Fibroblast of the aortic adventitia (primary cell): Measurements from ENCODE around the gene IFNAR2. TPM values are rescaled to one million over a fixed set of nuclear protein-coding genes. Genes with fewer than 3 reads are reported as not detected.

Experiments
- DNase-seq: peaks from one replicate; pipeline ENCODE4 v3.0.0-alpha.2; 2010; ENCODE audit warnings: low read depth
- H3K4me3 ChIP-seq: 2 replicates; pipeline ENCODE4 v1.5.1; 2011; ENCODE audit warnings: low read depth, mild to moderate bottlenecking, control low read depth, low read length, moderate library complexity
- total RNA-seq: library from RNA; depleted of rRNA; stranded (reverse); fragments of >200 nt; gene quantifications from 2 replicates; pipeline ENCODE4 v1.2.3, GENCODE V29; 2012; ENCODE audit warnings: low replicate concordance
- TF ChIP-seq, protein P1 (sequence below): IDR thresholded peaks from 2 replicates; pipeline ENCODE4 v1.5.1; 2011; ENCODE audit warnings: mild to moderate bottlenecking, low read length, control low read depth, inconsistent platforms; ENCODE audit not compliant: insufficient read depth

The IFNAR2 gene
- total RNA-seq, 1 donor, result 6.0 TPM

DNA sequence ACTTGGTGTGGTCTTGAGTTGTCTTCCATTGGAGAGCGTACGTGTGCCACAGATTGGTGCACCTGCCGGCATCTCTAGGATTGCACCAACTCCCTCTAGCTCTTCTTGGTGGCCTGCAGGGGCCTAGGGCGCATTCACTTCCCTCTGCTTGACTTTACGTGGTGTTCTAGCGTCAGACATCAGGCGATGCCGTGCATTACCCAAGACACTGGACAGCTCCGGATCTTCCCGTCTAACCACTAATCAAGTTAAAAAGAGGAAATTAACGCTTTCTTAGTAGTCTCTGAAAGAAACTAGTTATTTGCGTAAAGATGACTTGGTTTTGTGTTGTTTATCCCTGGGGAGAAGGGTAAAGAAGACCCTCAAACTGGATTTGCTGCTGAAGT is 35.9 kb downstream of the IFNAR2 start:
- DNase-seq, result no peak
- TF ChIP-seq, protein P1, sequence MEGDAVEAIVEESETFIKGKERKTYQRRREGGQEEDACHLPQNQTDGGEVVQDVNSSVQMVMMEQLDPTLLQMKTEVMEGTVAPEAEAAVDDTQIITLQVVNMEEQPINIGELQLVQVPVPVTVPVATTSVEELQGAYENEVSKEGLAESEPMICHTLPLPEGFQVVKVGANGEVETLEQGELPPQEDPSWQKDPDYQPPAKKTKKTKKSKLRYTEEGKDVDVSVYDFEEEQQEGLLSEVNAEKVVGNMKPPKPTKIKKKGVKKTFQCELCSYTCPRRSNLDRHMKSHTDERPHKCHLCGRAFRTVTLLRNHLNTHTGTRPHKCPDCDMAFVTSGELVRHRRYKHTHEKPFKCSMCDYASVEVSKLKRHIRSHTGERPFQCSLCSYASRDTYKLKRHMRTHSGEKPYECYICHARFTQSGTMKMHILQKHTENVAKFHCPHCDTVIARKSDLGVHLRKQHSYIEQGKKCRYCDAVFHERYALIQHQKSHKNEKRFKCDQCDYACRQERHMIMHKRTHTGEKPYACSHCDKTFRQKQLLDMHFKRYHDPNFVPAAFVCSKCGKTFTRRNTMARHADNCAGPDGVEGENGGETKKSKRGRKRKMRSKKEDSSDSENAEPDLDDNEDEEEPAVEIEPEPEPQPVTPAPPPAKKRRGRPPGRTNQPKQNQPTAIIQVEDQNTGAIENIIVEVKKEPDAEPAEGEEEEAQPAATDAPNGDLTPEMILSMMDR, result no peak
- H3K4me3 ChIP-seq, result peak overlapping the region; percentile 84

DNA sequence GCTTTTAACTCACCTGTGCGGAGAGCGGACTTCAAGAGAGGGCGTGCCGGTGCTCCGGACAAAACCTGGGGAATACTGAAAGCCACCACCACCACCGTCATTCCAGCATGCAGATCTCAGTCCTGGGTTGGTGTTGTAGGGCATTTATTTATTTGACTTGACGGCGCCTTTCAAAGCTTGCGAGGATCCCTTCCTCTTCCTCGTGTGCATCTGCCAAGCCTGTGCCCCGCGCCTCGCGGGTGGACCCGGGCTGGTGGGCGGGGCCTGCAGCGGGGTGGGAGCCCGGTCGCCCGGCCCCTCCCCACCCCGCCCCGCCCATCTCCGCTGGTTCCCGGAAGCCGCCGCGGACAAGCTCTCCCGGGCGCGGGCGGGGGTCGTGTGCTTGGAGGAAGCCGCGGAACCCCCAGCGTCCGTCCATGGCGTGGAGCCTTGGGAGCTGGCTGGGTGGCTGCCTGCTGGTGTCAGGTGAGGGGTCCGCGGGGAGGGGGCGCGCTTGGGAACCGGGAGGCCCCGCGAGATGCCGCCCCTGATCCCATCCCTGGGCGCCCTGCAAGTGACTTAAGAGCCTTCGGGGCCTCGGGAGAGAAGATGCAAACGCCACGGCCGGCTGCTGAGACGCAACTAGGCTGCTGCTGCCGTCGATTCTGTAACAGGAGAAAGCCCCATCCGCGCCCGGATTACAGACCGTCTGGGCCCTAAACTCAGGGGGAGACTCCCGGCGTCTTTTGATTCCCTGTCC is 36.5 kb downstream of the IFNAR2 start, which contains the start of gene IL10RB:
TSS of gene IL10RB (plus strand) at position 318 of the 739 bp plus-strand sequence. CDS start at position 417, 99 bp downstream.
- peak; percentile 45 for DNase-seq
- TF ChIP-seq, protein P1, result no peak
- peak within 1 kb of the TSS; percentile 84 for H3K4me3 ChIP-seq

DNA sequence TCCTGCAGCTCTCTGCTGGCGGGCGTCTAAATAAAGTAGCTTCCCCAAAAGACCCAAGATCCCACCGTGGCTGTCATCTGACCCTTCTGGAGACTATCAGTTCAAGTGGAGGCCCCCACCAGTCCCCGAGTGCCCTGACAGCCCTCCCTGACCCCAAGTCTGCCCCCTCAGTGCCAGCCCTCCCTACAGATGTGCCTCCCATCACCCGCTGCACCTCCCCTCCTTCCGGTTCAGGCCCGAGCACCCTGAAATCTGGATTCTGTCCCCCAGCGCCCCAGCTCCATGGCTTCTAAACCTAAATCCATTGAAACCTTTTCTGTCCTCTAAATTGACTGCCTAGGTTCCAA is 37.0 kb downstream of the IFNAR2 start:
- TF ChIP-seq, protein P1, result no peak
- DNase-seq, result peak; percentile 4
- peak overlapping the region; percentile 84 for H3K4me3 ChIP-seq

DNA sequence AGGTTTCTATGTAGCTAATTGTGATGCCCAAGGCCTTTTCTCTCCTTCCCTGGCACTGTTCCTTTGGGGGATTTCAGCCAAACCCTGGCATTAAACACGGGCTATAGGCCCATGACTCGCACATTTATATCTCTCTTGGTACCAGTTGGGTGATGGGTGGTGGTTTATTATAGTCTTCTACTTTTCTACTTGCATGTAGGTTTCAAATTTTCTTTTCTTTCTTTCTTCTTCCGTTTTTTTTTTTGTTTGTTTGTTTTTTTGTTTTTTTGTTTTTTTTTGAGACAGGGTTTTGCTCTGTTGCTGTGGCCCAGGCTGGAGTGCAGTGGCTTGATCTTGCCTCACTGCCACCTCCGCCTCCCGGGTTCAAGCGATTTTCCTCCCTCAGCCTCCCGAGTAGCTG is 37.5 kb downstream of the IFNAR2 start:
- TF ChIP-seq, protein P1, result no peak
- DNase-seq, result peak; percentile 14
- H3K4me3 ChIP-seq, result peak overlapping the region; percentile 84

DNA sequence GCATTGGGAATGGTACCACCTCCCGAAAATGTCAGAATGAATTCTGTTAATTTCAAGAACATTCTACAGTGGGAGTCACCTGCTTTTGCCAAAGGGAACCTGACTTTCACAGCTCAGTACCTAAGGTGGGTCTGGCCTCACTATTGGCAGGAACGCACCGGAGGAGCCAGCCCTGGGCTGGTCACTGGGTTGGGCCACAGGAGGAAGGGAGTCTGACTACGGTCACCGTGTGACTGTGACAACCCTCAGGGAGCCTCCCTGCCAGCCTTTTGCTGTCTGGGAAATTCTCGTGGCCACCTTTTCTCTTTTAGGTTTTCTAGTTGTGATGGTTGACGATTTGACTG is 38.6 kb downstream of the IFNAR2 start:
- TF ChIP-seq, protein P1, result no peak
- no peak for DNase-seq
- H3K4me3 ChIP-seq, result no peak overlapping the region

DNA sequence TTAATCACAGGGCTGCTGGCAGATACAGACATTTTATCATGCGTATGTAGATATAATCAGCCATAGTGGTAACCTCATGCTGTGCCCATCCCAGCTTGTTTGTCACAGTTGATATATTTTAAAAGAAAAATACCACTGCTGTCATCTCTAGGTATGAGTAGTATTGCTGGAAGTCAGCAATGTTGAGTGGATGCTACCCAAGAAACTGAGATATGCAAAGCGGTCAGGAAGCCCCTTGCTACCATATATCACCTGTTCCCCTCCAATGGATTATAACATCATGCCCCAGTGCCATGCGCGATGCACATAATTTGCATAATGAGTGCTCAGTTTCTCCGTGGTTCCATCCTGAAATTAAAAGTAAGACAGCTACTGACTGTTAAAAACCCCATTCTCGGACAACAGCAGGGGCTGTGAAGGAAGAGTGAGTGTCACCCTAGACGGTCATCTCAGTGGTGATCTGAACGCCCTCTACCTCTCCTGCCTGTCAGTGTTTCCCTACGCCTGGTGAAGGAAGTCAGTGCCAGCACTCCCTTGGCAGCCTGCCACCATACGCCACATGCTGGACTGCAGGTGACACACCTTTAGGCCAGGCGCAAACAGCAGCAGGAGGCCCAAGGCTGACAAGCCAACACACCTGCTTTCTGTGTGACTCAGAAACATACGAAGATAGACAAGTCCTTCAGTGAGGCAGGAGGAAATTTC is 39.2 kb downstream of the IFNAR2 start:
- no peak overlapping the region for H3K4me3 ChIP-seq
- TF ChIP-seq, protein P1, result no peak
- no peak for DNase-seq
